Stimulated activated CD4-positive, alpha-beta T cell treated with anti-CD3 and anti-CD28 coated beads, Interleukin-12 subunit alpha, Interleukin-12 subunit beta, amount 100 ng/mL, for 24 hours (primary cell): ENCODE measurements around the gene GRID1.

ENCODE experiments used
- DNase-seq, 2 experiments: peaks; one replicate each; pipeline ENCODE4 v3.0.0-alpha.2; 2020; ENCODE audit warnings: low read depth in 2 of 2

GRID1 gene

GRCh38 chr10:86169066-86169465 lies 197.5 kb downstream of the GRID1 start:
- DNase-seq, result no peak

GRCh38 chr10:86168256-86168655 lies 198.3 kb downstream of the GRID1 start:
- no peak for DNase-seq

- DNase-seq, result no peak
Measured at GRCh38 chr10:86167762-86168128, 198.8 kb downstream of the GRID1 start.

- no peak for DNase-seq
Measured at GRCh38 chr10:86167121-86167761, 199.4 kb downstream of the GRID1 start.

- no peak for DNase-seq
Measured at GRCh38 chr10:86165666-86166065, 200.9 kb downstream of the GRID1 start.

GRCh38 chr10:86164960-86165630 lies 201.5 kb downstream of the GRID1 start:
- DNase-seq, result no peak

- no peak for DNase-seq
Measured at GRCh38 chr10:86164174-86164774, 202.3 kb downstream of the GRID1 start.

- DNase-seq, result no peak
Measured at GRCh38 chr10:86163522-86164173, 202.9 kb downstream of the GRID1 start.

- DNase-seq, result no peak
Measured at GRCh38 chr10:86162696-86163400, 203.7 kb downstream of the GRID1 start.

GRCh38 chr10:86162036-86162435 lies 204.6 kb downstream of the GRID1 start:
- DNase-seq, result no peak

GRCh38 chr10:86160890-86161585 lies 205.6 kb downstream of the GRID1 start:
- no peak for DNase-seq

GRCh38 chr10:86159797-86160196 lies 206.8 kb downstream of the GRID1 start:
- DNase-seq, result no peak

GRCh38 chr10:86155054-86155921 lies 211.3 kb downstream of the GRID1 start:
- DNase-seq, result no peak

- DNase-seq, result no peak
Measured at GRCh38 chr10:86153751-86154150, 212.8 kb downstream of the GRID1 start.

GRCh38 chr10:86152911-86153310 lies 213.7 kb downstream of the GRID1 start:
- DNase-seq, result no peak

- DNase-seq, result no peak
Measured at GRCh38 chr10:86152354-86152753, 214.2 kb downstream of the GRID1 start.

GRCh38 chr10:86151613-86152012 lies 215.0 kb downstream of the GRID1 start:
- DNase-seq, result no peak

- no peak for DNase-seq
Measured at GRCh38 chr10:86149257-86149656, 217.3 kb downstream of the GRID1 start.

- no peak for DNase-seq
Measured at GRCh38 chr10:86148117-86148516, 218.5 kb downstream of the GRID1 start.

GRCh38 chr10:86144301-86144700 lies 222.3 kb downstream of the GRID1 start:
- DNase-seq, result no peak

- no peak for DNase-seq
Measured at GRCh38 chr10:86141896-86142295, 224.7 kb downstream of the GRID1 start.
